HG03095 (cell line): ENCODE data around the gene GMEB2.
"Not testable (repeated sequence)": the region's sequence is repeated elsewhere in the genome, so short reads cannot be mapped to it uniquely, and the experiment has no call there.

Source experiments
- ATAC-seq: cut with Tn5 transposase; IDR thresholded peaks from one replicate; pipeline ENCODE4 v1.9.1; 2021; ENCODE audit warnings: moderate library complexity; ENCODE audit not compliant: unreplicated experiment

GMEB2 gene

DNA sequence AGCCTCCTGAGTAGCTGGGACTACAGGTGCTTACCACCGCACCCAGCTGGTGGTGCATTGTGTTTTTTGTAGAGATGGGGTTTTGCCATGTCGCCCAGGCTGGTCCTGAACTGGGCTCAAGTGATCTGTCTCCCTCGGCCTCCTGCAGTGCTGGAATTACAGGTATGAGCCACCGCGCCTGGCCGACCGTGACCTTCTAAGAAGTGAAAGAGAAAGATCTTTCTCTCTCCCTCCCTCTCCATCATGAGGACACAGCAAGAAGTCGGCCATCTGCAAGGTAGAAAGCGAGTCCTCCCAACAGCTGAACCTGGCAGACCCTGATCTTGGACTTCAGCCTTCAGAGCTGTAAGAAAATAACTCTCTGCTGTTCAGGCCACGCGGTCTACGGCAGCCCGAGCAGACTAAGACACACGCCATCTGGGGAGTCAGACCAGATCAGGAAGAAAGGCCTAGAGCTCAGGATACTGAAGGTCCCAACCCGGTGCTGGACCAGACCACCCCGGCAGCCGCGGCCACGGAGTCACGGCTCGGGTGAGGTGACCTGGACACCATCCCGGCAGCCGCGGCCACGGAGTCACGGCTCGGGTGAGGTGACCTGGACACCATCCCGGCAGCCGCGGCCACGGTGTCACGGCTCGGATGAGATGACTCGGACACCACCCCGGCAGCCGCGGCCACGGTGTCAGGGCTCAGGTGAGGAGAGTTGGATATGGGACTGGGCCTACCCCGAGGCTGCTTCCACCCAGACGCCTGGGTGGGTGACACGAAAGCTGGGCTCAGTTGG lies 9.6 kb downstream of the GMEB2 start:
- no peak for ATAC-seq

DNA sequence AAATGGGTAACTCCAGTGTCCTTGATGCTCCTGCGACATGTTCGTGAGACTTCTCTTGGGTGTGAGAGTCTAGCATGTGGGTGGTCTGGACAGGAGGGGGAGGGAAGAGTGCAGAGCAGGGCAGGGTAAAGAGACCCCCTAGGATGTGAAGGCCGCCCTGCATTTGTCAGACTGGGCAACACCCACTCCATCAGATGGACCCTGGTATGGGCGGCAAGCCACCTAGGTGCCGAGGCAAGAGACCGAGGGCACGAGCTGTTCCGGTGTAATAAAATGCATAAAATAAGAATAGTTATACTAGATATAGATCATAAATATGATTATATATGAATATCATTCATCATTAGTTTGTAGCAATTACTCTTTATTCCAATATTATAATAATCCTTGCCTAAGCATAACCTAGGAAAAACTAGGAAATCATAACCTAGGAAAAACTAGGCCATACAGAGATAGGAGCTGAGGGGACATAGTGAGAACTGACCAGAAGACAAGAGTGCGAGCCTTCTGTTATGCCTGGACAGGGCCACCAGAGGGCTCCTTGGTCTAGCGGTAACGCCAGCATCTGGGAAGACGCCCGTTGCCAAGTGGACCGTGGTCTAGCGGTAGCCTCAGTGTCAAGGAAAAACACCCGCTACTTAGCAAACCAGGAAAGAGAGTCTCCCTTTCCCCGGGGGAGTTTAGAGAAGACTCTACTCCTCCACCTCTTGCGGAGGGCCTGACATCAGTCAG lies 12.9 kb downstream of the GMEB2 start:
- not testable (repeated sequence) for ATAC-seq

DNA sequence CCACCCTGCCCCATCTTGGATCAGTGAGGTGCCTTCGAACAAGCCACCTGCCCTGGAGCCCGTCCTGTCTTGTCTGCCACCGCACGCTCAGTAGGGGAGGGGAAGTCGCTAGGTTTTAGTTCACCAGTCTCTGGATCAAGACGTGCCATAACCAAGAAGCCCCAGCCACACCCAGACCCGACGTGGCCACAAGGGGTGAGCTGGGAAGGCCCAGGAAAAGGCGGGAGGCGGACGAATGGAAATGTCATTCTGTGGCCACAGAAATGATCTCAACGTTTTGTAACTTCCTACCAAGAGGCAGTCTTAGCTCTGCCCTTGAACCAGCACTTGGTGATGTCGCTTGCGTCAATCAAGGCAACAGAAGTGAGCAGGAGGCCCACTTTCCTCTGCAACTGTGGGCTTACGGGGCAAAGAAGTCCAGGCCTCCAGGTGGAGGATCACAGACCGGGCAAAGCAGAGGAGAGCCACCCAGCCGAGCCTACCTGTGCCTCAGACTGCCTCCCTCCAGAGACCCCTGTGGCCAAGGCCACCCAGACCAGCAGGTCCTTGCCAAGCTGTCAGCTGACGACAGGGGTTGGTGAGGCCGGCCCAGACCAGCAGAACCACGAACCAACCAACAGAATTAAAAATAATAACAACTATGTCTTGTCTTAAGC lies 14.5 kb downstream of the GMEB2 start:
- no peak for ATAC-seq

GRCh38 chr20:63611646-63612045 lies 15.3 kb downstream of the GMEB2 start:
- ATAC-seq, result no peak

GRCh38 chr20:63610581-63611435 lies 16.1 kb downstream of the GMEB2 start:
- ATAC-seq, result no peak

DNA sequence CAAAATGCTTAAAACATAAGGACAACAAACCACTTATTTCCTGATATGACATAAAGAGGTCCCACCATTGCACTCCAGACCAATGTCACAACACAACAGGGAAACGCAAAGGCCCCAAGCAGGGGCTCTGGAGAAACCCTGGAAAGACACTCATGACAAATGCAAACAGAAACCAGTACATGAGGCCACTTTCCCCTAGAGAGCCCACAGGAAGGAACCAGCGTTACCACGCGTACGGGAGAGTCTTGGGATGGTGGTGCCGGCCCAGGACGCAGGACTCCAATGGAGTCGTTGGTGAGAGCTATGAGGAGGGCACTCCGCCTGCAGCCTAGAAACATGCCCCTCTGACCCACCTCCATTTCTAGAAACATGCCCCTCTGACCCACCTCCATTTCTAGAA lies 20.2 kb downstream of the GMEB2 start:
- no peak for ATAC-seq

DNA sequence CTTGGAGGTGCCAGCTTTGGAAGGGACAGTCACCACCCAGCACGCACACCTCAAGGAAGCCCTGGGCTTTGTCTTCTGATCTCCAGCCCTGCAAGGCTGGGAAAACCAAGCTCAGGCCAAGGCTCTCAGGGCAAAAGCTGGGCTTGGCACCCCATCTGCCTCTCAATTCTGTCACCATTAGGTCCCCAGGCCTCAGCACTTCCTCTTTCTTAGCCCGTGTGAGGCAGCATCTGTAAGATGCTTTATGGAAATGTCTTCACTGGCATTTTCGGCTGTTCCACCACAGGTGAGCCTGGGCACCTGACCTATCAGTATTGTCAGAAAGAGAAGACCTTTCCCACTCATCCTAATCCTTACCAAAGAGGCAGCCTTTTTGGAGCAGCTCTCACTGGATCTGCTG lies 24.6 kb downstream of the GMEB2 start:
- no peak for ATAC-seq

DNA sequence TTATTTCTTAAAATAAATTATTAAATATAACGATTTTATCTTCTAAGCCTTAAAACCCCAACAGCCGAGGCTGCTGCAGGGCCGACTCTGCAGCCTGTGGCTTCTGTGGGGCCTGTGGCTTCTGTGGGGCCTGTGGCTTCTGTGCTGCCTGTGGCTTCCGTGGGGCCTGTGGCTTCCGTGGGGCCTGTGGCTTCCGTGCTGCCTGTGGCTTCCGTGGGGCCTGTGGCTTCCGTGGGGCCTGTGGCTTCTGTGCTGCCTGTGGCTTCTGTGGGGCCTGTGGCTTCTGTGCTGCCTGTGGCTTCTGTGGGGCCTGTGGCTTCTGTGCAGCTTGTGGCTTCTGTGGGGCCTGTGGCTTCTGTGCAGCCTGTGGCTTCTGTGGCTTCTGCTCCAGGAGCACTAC lies 25.2 kb downstream of the GMEB2 start:
- ATAC-seq, result not testable (repeated sequence)

DNA sequence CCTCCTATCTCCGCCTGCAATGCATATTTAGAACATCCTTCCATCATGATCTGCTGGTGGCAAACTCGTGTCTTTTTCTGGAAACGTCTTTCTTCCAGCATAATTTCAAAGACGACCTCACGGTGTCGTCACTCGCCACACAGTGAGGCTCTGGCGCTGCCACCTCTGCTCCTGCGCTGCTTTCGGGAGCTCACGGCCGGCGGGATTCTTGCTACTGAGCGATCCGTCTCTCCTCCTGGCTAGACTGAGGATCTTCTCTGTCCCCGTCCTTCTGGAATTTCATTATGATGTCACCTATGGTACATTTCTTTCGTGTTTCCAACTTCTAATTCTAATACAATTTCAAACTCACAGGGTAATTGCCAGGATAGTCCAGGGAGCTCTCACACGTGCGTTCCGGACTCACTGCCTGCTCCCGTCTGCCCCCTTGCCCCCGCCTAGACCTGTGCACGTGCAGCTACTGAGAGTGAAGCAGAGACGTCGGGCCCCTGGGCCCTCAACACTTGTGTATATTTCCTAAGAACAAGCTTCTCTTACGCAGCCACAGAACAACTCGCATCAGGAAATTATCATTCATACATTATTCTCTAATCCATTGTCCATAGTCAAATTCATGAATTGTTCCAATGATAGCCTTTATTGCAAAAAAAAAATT lies 27.4 kb downstream of the GMEB2 start:
- ATAC-seq, result no peak

GRCh38 chr20:63598479-63599395 lies 28.2 kb downstream of the GMEB2 start:
- ATAC-seq, result no peak

DNA sequence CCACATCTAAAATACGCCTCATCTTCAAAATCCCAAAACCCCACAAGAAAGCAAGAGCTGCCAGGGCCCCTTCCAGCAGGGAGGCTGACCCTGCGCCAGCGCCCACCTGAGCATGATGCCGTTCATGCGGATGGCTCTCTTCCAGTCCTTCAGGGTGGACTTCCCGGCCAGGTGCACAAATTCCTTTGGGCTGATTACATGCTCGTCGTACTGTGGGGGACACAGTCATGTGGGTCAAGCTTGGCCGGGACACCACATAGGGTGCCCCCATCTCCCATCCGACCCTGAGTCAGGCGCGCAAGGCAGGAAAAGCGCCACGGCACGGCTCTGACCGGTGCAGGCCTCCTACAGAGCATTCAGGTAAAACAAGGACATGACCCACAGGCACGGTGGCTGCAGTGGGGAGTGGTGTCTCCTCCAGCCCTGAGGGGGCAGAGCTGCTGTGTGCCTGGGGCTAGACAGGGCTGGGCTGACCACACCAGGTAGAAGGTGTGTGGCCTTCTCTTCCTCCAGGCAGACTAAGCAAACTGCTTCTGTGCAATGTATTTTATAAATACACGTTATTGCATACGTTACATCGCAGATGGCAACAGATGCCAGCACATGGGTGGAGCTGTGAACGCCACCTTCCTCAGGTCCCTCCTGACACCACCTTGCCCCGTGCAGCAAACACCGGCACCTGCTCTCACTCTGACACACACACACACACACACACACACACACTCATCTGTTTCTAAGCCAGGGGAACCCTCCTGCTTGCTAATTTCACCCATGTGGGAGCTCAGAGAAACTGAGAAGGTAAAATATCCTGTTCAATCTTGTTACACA lies 29.0 kb downstream of the GMEB2 start:
- ATAC-seq, result no peak

DNA sequence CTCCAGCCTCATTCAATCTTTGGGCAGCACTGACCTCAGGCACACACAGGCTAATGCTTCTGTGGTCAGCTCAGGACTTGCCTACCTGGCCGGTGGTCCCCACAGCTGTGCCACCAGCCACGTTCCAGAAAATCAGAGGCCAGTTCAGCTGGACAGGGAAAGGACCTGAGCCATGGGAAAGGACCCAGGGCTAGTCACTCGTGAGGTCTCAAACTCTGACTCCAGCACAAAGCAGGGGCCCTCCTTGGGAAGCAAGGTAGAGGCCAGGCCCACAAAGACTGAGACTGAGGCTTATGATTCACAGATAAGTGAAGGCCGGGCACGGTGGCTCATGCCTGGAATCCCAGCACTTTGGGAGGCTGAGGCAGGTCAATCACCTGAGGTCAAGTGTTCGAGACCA lies 30.5 kb downstream of the GMEB2 start:
- ATAC-seq, result no peak

DNA sequence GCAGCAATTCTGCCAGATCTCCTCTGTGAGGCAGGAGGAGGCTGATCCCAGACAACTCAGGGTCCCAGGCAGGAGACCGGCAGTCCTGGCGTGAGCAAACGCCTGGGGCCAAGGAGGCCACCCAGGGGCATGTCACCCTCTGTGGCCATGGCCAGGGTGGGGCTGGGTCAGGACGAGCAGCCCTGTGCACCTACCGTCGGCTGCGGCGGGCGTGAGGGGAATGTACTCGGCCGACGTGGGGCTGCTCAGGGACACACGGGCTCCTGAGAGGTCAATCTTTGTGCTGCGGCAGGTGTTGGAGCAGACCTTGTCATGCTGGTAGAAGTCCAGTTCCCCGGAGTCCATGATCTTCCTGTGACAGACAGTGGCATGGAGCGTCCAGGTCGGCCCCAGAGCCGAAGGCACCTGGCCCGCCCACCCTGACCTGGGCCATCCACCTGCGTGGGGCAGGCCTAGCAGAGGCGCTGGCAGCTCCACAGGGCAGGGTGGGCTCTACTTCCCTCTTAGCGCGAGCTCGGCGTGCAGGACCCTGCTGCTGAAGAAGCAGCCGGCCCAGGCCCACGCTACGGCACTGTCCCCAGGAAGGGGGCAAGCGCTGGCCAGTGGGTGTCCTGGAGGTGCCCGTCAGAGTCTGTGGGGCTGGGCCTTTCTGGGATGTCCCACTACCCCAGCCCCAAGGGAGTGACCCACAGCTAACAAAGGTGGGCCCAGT lies 31.3 kb downstream of the GMEB2 start:
- ATAC-seq, result no peak

DNA sequence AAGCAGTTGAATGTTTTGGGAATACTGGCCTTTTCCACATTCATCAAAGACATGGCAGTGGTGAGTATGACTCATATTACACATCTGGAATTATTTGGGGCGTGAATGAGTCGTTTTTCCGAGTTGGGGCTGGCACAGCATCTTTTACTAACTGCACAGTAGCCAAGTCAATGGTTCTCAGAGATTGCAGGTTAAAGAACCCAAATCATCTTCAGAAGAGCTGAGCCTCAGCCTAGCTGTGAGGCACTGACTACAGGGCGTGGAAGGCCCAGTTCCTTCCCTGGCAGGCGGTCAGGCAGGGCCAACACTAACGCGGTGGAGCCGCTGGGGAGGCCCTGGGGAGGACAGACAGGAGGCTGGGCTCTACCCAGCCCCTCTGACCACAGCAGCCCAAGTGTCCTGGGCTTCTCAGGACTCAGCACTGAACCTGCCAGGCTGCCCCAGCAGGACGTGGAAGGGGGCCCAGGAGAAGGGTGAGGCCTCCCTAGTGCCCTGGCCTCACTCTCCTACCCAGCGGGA lies 32.8 kb downstream of the GMEB2 start:
- no peak for ATAC-seq

GRCh38 chr20:63592661-63593060 lies 34.2 kb downstream of the GMEB2 start:
- ATAC-seq, result no peak

GRCh38 chr20:63591786-63592355 lies 35.0 kb downstream of the GMEB2 start:
- ATAC-seq, result no peak

DNA sequence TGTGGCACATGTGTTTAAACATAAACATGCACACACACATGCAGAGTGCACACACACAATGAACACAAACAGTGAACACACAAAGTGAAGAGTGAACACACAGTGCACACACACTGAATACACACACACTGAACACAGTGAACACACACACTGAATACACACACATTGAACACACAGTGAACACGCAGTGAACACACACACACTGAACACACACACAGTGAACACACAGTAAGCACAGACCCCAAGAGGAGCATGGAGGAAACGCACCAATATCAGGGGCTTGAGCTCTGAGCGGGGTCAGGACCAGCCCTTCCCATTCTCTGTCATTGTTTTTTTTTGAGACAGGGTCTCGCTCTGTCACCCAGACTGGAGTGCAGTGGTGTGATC lies 35.8 kb downstream of the GMEB2 start:
- no peak for ATAC-seq
